NCI-H1092 (cell line): ENCODE data around the gene KIAA1191.

Experiments
- DNase-seq: peaks from one replicate; lab custom pipeline; 2025; lab: John Stamatoyannopoulos, UW

The KIAA1191 gene

DNA sequence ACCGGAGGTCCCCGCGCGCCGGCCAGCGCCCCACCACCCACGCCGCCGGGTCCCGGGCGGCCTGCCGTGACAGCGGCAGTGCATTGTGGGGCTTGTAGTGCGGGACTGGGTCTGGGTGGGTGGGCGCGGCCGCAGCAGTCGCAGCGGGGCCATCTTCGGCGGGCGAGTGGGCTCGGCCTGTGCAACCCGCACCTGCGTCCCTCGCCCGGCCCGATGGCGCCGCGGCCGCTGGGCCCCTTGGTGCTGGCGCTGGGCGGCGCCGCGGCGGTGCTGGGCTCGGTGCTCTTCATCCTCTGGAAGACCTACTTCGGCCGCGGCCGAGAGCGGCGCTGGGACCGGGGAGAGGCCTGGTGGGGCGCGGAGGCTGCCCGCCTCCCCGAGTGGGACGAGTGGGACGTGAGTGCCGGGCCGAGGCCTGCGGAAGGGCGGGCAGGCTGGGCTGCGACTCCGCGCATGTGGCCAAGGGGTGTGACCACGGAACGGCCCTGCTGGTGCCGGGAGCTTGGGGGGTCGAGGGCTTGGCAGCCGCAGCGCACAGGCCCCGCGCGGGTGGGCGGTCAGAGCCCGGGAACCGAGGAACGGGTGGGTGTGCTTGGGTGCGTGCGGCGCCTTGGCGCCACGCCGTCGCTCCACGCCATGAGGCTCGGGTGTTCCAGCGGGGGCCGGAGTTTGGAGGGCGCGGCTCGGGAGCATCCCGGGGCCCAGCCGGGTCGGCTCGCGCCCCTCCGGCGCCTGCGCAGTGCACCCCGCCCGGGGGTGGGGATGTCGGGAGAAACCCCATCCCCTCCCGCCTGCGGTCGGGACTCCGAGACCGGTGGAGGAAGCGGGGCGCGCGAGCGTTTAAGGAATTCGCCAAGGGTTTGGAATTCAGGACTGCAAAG, 4.0 kb upstream of the KIAA1191 start, which contains the start of gene ARL10:
Gene ARL10 (plus strand): TSS at position 137 of the 881 bp plus-strand sequence. CDS start 77 bp downstream, at position 214.
- DNase-seq: no peak

GRCh38 chr5:176364765-176365350, 3.3 kb upstream of the KIAA1191 start:
- no peak for DNase-seq

- no peak for DNase-seq
These were observed 598 bp upstream of the KIAA1191 start for GRCh38 chr5:176362233-176362490.

DNA sequence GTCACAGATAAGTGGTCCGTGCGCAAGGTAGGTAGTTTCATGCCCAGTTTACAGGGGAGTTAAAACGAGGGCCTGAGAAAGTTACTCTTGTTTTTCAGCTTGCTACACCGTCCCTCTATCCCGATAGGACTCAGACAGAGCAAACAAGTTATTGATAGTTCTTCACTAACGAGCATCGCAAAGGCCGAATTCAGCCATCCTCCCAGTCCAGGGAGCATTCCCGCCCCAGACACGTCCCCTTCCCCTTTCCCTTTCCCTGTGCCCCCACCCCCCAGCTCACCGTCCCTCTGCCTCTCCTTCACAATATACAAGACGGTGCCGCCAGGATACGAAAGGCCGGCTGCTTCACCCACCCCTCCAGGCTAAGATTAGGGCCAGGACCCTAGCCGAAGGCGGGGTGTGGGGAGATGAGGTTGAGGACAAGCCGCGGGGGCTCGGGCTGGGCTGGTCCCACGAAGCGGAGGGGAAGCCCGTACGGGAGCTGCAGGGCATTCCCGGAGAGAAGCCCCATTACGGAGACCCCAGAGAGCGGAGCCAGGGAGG, 599 bp downstream of the KIAA1191 start:
- DNase-seq: no peak

GRCh38 chr5:176359658-176360057, 1.9 kb downstream of the KIAA1191 start:
- DNase-seq: no peak

GRCh38 chr5:176356179-176356566, 5.4 kb downstream of the KIAA1191 start:
- no peak for DNase-seq

GRCh38 chr5:176355400-176356178, 6.0 kb downstream of the KIAA1191 start:
- DNase-seq: no peak

DNA sequence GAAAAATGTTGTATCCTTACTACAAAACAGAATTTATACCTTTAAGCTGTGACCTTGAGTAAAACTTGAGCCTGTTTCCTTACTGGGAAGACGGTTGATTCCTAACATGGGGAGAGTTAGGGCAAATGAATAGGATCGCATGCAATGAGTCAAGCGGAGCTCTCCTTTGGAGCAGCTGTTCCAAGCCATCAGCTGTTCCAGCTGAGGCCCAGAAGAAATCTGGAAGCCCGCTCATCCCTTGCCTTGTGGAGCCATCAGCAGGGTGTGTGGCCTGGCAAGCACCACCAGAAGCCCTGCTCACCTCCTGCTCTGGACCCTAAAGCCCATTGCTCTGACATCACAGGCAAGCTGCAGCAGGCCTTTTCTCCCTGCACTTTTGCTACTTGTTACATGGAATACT, 8.0 kb downstream of the KIAA1191 start:
- no peak for DNase-seq

- no peak for DNase-seq
These were observed 9.3 kb downstream of the KIAA1191 start for GRCh38 chr5:176352116-176352878.

DNA sequence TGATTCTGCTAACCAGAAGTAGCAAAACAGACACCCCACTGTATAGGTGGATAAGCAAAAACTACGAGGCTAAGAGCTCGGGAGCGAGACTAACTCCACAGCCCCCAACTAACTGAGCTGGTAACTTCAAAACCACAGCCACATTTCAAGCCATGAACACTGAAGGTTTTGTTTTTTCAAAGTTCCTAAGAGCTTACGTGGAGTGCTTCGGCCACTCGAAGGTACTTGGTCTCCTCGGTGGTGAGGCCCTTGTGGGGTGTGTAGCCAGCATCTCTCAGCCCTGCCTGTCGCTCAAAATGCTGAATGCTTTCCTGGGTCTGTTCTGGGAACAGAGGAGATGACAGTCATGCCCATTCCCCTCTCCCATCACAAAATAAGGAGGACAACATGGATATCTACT, 11.1 kb downstream of the KIAA1191 start:
- DNase-seq: no peak

DNA sequence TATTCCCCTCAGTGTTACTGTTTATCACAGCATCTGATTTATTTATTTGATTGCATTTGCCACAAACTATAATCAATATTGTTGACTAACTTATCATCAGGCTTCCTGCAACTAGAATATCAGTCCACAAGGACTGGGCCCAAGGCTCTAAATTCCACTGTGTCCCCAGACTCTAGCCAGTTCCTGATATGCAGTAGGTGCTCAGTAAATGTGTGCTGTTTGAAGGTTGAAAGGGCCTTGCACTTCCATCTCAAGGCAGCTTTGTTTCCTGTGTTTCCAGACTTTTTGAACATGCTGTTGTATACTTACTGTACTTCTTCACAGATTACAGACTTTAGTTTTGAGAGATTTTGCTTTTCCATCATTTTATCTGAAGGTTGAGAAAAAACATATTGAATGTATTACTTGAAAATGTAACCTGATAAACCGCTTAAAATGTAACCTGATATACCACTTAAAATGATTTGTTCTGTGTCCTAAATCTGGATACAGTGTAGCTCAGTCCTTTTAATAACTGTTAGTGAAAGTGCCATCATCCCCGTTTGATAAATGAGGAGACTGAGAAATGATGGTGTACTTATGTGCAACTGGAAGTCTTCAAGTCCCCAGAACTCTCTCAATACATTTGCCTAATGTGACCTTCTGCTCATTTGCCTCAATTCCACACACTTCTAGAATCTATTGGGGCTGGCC, 18.7 kb downstream of the KIAA1191 start:
- no peak for DNase-seq

DNA sequence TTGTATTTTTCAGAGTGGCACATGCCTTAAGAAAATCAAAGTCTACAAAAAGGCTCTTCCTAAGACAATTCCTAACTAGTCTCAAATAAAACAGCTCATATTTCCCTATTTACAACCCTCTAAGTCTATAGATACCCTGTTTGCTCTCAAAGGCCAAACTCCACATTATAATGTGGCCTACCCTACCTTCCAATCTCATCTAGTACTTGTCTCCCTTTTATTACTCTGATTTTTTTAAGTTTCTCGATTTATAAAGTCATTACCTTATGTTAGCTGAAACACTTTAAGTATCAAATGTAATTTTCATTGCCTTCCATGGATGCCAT, 19.4 kb downstream of the KIAA1191 start:
- DNase-seq: no peak

DNA sequence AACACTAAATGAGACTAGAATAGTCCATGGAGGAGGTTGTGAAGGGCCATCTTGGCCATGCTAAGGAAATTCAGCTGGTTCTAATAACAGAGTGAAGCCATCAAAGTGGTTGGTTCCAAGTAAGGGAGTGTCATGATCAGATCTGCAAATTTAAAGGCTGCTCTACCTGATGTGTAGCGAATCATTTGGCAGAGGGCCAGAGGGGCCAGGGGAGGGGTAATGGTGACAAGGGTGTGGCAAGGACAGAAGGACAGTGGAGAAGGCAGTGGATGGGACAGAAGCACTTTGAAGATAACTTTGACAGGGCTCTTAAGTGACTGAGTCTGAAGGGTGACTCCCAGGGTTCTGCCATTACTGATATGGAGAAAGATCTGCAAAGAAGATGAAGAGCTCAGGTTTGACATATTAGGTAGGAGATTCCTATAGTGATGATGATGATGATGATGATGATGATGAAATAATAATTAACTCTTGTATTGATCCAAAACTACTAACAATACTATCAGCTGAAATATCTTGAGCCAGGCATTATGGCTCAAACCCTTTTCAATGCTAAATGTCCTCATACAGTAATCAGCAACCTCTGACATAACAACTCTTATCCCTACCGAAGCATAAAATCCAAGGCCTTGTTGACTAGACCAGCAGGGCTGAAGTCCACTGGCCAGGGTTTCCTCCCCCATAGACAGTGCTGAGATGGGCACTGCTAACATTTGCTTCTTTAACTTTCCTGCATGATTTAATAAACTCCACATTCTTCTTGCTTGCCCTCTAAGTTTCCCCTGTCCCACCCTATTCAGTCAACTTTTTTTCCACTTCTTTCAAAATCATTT, 20.0 kb downstream of the KIAA1191 start:
- DNase-seq: no peak

DNA sequence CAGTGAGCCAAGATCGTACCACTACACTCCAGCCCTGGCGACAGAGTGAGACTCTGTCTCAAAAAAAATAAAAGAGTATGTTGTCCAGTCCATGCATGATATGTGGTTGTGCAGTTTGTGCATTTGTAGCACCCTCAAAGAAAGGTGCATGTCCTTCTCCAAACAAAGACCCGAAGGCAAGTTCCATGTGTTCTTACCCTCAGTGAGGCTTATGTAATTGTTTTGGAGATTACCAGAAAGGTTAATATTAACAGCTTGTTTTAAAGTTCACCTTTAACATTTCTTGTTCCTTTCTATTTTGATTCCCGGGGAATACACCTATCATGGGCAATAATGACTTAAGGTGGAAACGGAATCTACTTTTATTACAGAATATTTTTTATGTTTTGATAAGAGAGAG, 22.3 kb downstream of the KIAA1191 start:
- DNase-seq: no peak

DNA sequence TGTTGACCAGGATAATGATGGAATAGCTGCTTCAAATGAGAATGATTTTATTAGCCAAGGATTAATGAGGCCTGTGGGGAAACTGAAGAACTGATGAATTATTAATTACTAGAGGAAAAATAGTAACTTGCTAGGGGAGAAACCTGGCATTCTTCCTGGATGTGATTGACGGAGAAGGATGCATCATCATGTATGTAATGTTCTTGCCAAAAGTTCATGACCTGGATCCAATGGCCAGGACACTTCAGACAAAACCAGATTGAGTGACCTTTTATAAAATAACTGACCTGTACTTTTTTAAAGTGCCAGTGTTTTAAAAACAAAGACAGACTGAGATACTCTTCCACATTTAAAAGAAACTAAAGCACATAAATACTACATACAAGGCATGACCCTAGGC, 23.7 kb downstream of the KIAA1191 start:
- DNase-seq: no peak

- DNase-seq: no peak
These were observed 27.4 kb downstream of the KIAA1191 start for GRCh38 chr5:176334031-176334770.

DNA sequence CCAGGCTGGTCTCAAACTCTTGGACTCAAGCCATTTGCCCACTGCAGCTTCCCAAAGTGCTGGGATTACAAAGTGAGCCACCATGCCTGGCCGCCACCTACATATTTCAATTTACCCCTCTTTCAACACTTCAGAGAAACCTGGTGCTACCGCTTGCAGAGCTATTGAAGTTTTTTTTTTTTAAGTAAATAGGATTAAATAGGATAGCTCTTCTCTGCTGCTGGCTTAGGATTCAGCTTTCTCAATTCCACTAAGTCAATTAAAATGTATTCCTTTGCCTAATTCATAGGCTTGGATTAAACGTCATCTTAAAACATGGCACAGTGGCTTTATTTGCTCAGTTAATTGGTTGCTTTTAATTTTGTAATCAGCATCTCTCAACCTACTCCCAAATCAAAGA, 41.0 kb downstream of the KIAA1191 start:
- DNase-seq: no peak

- DNase-seq: no peak
These were observed 41.6 kb downstream of the KIAA1191 start for GRCh38 chr5:176319827-176320554.
